GM19463 (cell line): ENCODE results near the gene ZBTB7C.

Experiments
- ATAC-seq: cut with Tn5 transposase; IDR thresholded peaks from one replicate; pipeline ENCODE4 v1.9.1; 2021; ENCODE audit warnings: mild to moderate bottlenecking, moderate library complexity; ENCODE audit not compliant: unreplicated experiment

The ZBTB7C gene

DNA sequence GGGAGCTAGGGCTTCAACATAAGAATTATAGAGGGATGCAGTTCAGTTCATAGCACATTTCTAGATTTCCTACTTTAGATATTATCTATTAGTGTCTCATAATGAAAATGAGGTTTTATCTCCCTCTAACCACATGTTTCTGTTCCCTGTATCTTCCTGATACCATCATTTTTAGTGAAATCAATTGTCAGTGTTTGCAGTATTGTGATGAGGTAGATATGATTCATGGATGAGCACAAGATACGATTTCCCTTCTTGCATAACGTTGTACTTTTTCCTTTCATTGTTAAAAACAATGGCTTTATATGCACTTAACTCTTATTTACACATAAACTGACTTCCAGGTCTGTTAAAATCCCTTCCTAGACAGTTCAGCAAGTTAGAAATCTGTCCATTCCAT, 211.4 kb downstream of the ZBTB7C start:
- no peak for ATAC-seq

DNA sequence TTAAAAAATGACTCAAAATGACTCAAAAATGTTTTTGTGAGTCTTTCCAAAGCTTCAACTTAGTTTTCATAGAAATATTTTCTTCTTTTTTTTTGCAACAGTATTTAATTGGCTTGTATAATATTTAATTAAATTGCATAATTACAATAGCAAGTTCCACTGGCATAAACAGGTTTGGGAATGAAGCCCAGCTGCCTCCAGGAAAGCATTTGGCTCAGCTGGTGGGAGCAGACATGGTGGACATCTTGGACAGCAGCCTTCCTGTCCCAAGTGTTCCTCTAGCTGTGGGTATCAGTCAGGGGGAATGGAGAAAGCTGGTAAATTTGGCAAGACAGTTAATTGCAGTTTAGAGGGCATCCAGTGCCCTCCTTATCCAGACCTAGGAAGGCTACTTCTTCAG, 213.4 kb downstream of the ZBTB7C start:
- no peak for ATAC-seq

GRCh38 chr18:48194591-48195181, 214.5 kb downstream of the ZBTB7C start:
- no peak for ATAC-seq

DNA sequence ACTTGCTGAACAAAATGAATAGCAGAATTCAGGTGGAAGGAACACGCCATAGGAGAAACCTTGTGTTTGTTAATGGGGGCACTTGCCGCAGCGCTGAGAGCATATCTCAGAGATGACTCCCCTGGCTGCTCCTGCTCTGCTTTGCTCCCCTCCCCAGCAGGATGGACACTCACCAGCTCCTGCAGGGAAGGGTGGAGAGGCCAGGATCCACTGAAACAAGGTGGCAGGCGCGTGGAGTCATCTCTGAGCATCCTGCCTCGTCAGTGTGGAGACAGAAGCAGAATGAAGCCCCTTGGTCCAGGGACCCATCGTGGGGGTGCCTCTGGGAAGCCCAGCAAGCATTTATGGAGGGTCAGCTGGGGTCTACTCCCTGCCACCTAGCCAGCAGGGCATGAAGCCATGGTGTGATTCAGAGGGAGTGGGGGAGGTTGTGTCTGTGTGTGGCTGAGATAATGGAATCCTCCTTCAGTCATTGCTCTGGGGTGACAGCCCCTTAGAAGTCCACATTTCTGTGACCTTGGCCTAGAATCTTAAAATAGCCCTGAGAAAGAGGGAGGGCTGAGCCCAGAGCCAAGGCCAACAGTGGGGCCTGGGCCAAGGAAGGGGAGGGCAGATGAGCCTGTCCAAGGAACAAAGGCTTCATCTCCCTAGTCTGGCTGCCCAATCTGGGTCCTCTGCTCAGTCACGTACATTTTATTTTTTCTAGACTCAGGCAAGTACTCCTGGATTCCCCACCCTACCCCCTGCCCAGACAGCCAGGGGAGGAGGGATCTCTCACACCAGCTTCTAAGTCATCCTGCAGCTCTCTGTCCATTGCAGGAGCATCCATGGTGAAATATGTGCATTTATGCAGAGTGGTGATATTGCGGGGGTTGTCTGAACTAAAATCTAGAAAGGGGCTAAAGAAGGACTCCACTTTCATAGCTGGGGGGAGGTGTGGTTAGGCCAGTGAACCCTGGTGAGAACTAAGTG, 215.4 kb downstream of the ZBTB7C start:
- no peak for ATAC-seq

DNA sequence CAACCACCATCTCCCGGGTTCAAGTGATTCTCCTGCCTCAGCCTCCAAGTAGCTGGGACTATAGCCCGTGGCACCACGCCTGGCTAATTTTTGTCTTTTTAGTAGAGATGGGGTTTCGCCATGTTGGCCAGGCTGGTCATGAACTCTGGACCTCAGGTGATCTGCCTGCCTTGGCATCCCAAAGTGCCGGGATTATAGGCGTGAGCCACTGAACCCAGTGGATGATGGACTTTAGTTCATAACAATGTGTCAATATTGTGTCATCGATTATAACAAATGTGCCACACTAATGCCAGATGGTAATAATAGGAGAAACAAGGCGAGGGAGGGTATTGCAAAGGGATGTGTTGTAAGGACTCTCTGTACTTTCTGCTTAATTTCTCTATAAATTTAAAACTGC, 216.6 kb downstream of the ZBTB7C start:
- no peak for ATAC-seq

DNA sequence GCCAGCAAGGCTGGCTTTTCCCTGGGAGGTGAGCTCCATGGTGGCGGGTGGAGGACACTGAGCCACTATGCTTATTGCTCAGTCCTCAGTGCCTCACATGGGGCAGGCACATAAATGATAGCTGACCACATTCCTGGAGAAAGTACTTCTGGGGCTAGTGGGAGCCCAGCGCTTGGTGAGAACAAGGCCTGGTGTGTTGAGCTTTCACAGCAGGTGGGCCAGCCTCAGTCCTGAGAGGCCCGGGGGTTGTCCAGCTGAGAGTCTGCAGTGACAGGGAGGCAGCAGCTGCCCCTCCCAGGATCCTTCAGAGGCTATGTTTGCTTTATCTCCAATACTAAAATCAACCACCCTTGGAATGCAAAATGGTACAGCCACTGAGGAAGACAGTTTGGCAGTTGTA, 217.7 kb downstream of the ZBTB7C start:
- ATAC-seq = no peak

GRCh38 chr18:48190994-48191393, 218.2 kb downstream of the ZBTB7C start:
- no peak for ATAC-seq

- ATAC-seq = no peak
Observed at GRCh38 chr18:48188609-48189008, 220.6 kb downstream of the ZBTB7C start.

DNA sequence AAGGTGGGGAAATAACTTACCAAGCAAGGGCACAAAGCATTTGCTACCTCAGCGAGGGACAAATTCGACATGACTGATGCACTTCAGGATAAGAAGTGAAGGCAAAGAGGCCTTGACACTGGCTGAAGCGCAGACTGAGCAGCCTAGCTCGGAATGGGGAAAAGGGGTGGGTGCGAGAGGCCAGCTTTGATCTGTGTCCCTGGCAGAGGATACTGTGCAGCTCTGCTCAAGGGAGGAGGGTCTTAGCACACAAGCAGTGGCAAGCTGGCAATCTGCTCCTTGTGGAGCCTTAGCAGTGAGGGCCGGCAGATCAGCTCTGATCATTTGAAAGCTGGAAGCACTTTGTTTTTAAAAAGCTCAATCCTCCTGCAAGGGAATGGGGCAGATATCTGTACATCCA, 222.3 kb downstream of the ZBTB7C start:
- ATAC-seq = no peak

- no peak for ATAC-seq
Observed at GRCh38 chr18:48186131-48186766, 222.9 kb downstream of the ZBTB7C start.

DNA sequence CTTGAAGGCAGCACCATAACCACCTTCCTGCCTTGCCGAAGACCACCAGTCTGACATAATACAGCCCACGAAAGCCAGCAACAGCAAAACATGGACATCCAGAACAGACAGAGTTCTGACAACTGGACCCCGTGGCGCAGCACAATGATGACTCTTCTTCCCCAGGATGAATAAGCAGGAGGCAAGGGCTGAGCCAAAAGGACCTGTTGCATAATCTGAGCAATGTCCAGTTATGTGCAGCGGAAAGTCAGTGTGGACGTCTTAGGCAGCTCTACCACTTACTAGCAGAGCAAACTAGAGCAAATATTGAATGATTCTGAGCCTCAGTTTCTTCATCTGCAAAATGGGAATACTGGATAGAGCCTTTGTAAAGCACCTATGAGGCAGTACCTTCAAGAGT, 225.1 kb downstream of the ZBTB7C start:
- no peak for ATAC-seq

- no peak for ATAC-seq
Observed at GRCh38 chr18:48183613-48184012, 225.6 kb downstream of the ZBTB7C start.

DNA sequence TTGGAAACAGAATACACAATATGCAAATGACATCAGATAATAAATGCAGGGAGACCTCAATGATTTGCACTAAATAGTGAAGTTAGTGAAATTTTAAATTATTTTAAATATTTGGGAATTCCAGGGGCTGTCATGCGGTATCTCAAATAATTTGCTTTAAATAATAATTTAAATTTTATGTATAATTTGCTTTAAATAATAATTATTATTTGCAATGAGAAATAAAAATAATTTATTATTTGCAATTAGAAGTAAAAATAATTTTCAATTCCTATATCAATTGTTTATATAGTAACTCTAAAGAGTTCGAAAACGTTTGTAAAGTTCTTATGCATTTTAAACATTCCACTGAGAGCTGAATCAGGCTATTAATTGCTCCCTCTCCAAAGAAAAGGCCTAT, 226.4 kb downstream of the ZBTB7C start:
- ATAC-seq = no peak

DNA sequence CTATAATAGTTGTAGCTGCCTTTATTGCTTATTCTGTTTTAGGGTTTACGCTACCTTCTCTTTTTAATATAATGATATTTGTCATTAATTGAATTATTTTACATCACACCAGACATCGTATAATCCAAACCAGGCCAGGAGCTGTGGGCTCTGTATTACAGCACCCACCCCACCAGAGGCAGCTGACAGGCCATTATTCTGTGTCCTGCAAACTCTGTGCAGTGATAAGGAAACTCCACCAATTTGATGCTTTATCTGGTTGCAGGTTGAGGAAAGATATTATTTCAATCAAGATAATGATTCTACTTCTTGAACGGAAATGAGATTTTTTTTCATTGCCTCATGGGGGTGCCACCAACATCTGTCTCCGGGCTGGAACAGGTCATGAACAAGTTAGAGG, 227.3 kb downstream of the ZBTB7C start:
- no peak for ATAC-seq

DNA sequence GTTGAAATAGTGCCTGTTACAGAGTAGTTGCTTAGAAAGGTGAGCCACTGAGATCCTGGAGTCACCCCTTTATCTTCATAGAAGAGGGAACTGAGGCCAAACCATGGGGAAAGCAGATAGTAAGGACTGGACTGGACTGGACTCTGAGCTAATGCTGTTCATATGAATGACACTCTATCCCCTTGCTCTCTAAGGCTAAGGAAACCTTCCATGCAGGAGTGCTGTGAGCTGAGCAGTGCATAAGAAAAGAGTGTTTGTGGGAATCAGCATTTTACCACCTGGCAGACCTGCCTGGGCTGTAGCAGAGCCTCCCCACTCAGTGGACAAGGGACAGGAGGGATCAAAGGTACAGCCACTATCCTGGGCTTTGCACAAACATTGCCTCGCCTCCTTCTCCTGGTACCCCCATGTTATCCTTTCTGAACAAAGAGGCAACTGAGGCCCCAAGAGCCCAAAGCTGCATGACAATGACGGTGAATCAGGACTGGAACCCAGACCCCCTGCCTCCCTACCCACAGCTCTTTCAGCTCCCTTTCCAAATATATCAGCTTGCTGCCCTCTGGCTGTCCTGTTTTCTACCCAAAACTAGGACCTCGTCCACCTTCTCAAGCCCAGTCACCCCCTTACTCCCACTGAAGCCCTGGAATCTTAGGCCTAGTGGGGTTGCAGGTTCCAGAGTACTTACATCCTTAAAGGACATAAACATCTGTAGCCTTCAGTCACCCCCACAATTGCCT, 227.9 kb downstream of the ZBTB7C start:
- ATAC-seq = no peak

DNA sequence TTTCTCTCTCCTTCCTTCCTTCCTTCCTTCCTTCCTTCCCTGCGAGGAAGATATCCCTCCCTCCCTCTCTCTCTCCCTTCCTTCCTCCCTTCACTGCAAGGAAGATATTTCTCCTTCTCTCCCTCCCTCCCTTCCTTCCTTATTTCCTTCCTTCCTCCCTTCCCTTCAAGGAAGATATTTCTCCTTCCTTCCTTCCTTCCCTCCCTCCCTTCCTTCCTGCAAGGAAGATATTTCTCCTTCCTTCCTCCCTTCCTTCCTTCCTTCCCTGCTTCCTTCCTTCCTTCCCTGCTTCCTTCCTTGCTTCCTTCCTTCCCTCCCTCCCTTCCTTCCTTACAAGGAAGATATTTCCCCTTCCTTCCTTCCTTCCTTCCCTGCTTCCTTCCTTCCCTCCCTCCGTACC, 229.5 kb downstream of the ZBTB7C start:
- no peak for ATAC-seq

GRCh38 chr18:48179001-48179400, 230.2 kb downstream of the ZBTB7C start:
- no peak for ATAC-seq

- ATAC-seq = no peak
Observed at GRCh38 chr18:48176909-48177308, 232.3 kb downstream of the ZBTB7C start.

- ATAC-seq = no peak
Observed at GRCh38 chr18:48173557-48173956, 235.6 kb downstream of the ZBTB7C start.

GRCh38 chr18:48172226-48173006, 236.8 kb downstream of the ZBTB7C start:
- no peak for ATAC-seq
